GM19467 (cell line): ENCODE results near the gene ASB13.

Experiments
- ATAC-seq: cut with Tn5 transposase; IDR thresholded peaks from one replicate; pipeline ENCODE4 v1.9.1; 2021; ENCODE audit warnings: mild to moderate bottlenecking, moderate library complexity; ENCODE audit not compliant: unreplicated experiment

ASB13 gene

GRCh38 chr10:5609952-5610616 is 56.3 kb downstream of the ASB13 start:
- ATAC-seq: no peak

- no peak for ATAC-seq
Observed at GRCh38 chr10:5608608-5609220, 57.7 kb downstream of the ASB13 start.

- ATAC-seq: no peak
Observed at GRCh38 chr10:5607594-5607993, 58.8 kb downstream of the ASB13 start.

GRCh38 chr10:5606864-5607263 is 59.5 kb downstream of the ASB13 start:
- ATAC-seq: no peak

GRCh38 chr10:5606321-5606720 is 60.1 kb downstream of the ASB13 start:
- no peak for ATAC-seq

GRCh38 chr10:5604961-5605360 is 61.4 kb downstream of the ASB13 start:
- ATAC-seq: no peak

- ATAC-seq: no peak
Observed at GRCh38 chr10:5604236-5604925, 62.0 kb downstream of the ASB13 start.

- ATAC-seq: no peak
Observed at GRCh38 chr10:5603848-5604170, 62.6 kb downstream of the ASB13 start.

- no peak for ATAC-seq
Observed at GRCh38 chr10:5603091-5603847, 63.1 kb downstream of the ASB13 start.

GRCh38 chr10:5601826-5602495 is 64.4 kb downstream of the ASB13 start:
- ATAC-seq: no peak

- ATAC-seq: no peak
Observed at GRCh38 chr10:5600908-5601307, 65.5 kb downstream of the ASB13 start.

- no peak for ATAC-seq
Observed at GRCh38 chr10:5599613-5600520, 66.5 kb downstream of the ASB13 start.

GRCh38 chr10:5598085-5598690 is 68.2 kb downstream of the ASB13 start:
- no peak for ATAC-seq

GRCh38 chr10:5596611-5597341 is 69.6 kb downstream of the ASB13 start:
- ATAC-seq: no peak

GRCh38 chr10:5595994-5596471 is 70.4 kb downstream of the ASB13 start:
- no peak for ATAC-seq

GRCh38 chr10:5595591-5595990 is 70.8 kb downstream of the ASB13 start:
- ATAC-seq: no peak

- ATAC-seq: no peak
Observed at GRCh38 chr10:5595095-5595494, 71.3 kb downstream of the ASB13 start.

- no peak for ATAC-seq
Observed at GRCh38 chr10:5594271-5595049, 71.9 kb downstream of the ASB13 start.
